Left lung (tissue), 14 donors: Measurements from ENCODE around the gene TMEM35B. TPM values are rescaled to one million over a fixed set of nuclear protein-coding genes. Genes with fewer than 3 reads are reported as not detected.

Experiments
- ATAC-seq: fragments of 200-7000 bp; cut with Tn5 transposase; one replicate; pipeline ENCODE4 v1.9.1; 2020; ENCODE audit warnings: moderate library complexity
- DNase-seq, 4 donors: peaks; one replicate each; pipeline ENCODE4 v3.0.0-alpha.2; 2013 to 2020
- H3K27ac ChIP-seq, 2 donors: fragments of 200-600 bp; sonication (generic) in 1 of 2; one replicate each; pipeline versions ENCODE4 v1.5.0 to v1.8.0; 2020 to 2021
- H3K27me3 ChIP-seq, 2 donors: fragments of 200-600 bp; sonication (generic) in 1 of 2; one replicate each; pipeline versions ENCODE4 v1.5.0 to v1.8.0; 2020 to 2021
- H3K36me3 ChIP-seq, 2 donors: fragments of 200-600 bp; sonication (generic) in 1 of 2; one replicate each; pipeline versions ENCODE4 v1.5.0 to v1.8.0; 2020 to 2021
- H3K4me1 ChIP-seq, 2 donors: fragments of 200-600 bp; one replicate each; pipeline ENCODE4 v1.8.0; 2021
- H3K4me3 ChIP-seq, 2 donors: fragments of 200-600 bp; sonication (generic) in 1 of 2; one replicate each; pipeline versions ENCODE4 v1.5.0 to v1.8.0; 2020 to 2021; ENCODE audit warnings: mild to moderate bottlenecking in 1 of 2
- H3K9me3 ChIP-seq, 2 donors: fragments of 200-600 bp; sonication (generic) in 1 of 2; one replicate each; pipeline versions ENCODE4 v1.5.0 to v1.8.0; 2020 to 2021
- intact Hi-C, 2 donors: fragments of 100-400 bp; cut with DNase I; formaldehyde crosslinking; loops; one replicate each; pipeline versions ENCODE4 v1.11.2 to v1.14.2; 2022
- long read RNA-seq, 12 donors: library from polyadenylated mRNA in 2 of 12; unstranded in 2 of 12; transcript quantifications; one replicate each; pipeline ENCODE4 v2.0.0 and lab custom pipeline, GENCODE V29; 2019 to 2026
- polyA plus RNA-seq, 6 donors: library from polyadenylated mRNA; unstranded; fragments of 120-200 nt; gene quantifications; one replicate each; pipeline ENCODE4 v1.2.1, GENCODE V29; 2013; ENCODE audit not compliant: insufficient read length in 6 of 6
- total RNA-seq, 2 donors: library from RNA; stranded (reverse); fragmentation: NEBNext Ultra II Directional; extraction: Animal tissue kit (Norgen Biotek cat#: 25700); gene quantifications; one replicate each; pipeline ENCODE4 v1.2.1, GENCODE V29; 2021
- TF ChIP-seq, protein P1 (sequence below), 2 donors: fragments of 200-600 bp; sonication (generic) in 1 of 2; IDR thresholded peaks; one replicate each; pipeline versions ENCODE4 v1.5.0 to v1.8.0; 2021; ENCODE audit warnings: antibody characterized with exemption in 2 of 2
- donor health status: DM: no; HTN: yes; CAD: no.
- donor health status: DM: no; HTN: no; CAD: no.

TMEM35B gene
- total RNA-seq (10 to 100 TPM; 35.2 to 43.1 TPM), polyA plus RNA-seq (10 to 100 TPM; 28.1 to 33.3 (median 29.5) TPM)
- long read RNA-seq, donor 1, transcript TMEM35B-201 (3 exons, 922 nt): major isoform, 48 of 83 reads
- long read RNA-seq, donor 1, partial matches to known transcripts: 35 of 83 reads
- long read RNA-seq, donor 1, other reads (novel, unspliced or antisense): 0 of 83 reads
- long read RNA-seq, donor 2, transcript TMEM35B-201 (3 exons, 922 nt): major isoform, 26 of 38 reads
- long read RNA-seq, donor 2, partial matches to known transcripts: 12 of 38 reads
- long read RNA-seq, donor 2, other reads (novel, unspliced or antisense): 0 of 38 reads
- long read RNA-seq, donor 3, transcript TMEM35B-201 (3 exons, 922 nt): major isoform, 35 of 46 reads
- long read RNA-seq, donor 3, partial matches to known transcripts: 11 of 46 reads
- long read RNA-seq, donor 3, other reads (novel, unspliced or antisense): 0 of 46 reads
- long read RNA-seq, donor 4, transcript TMEM35B-201 (3 exons, 922 nt): major isoform, 56 of 58 reads
- long read RNA-seq, donor 4, partial matches to known transcripts: 1 of 58 reads
- long read RNA-seq, donor 4, other reads (novel, unspliced or antisense): 1 of 58 reads
- long read RNA-seq, donor 5, transcript TMEM35B-201 (3 exons, 922 nt): major isoform, 44 of 69 reads
- long read RNA-seq, donor 5, partial matches to known transcripts: 25 of 69 reads
- long read RNA-seq, donor 5, other reads (novel, unspliced or antisense): 0 of 69 reads
- long read RNA-seq, donor 6, transcript TMEM35B-201 (3 exons, 922 nt): major isoform, 41 of 52 reads
- long read RNA-seq, donor 6, partial matches to known transcripts: 11 of 52 reads
- long read RNA-seq, donor 6, other reads (novel, unspliced or antisense): 0 of 52 reads
- long read RNA-seq, donor 7, transcript TMEM35B-201 (3 exons, 922 nt): major isoform, 62 of 84 reads
- long read RNA-seq, donor 7, partial matches to known transcripts: 22 of 84 reads
- long read RNA-seq, donor 7, other reads (novel, unspliced or antisense): 0 of 84 reads
- long read RNA-seq, donor 8, transcript TMEM35B-201 (3 exons, 922 nt): major isoform, 39 of 57 reads
- long read RNA-seq, donor 8, partial matches to known transcripts: 18 of 57 reads
- long read RNA-seq, donor 8, other reads (novel, unspliced or antisense): 0 of 57 reads
- long read RNA-seq, donor 9: 0 reads
- long read RNA-seq, donor 10, transcript TMEM35B-201 (3 exons, 922 nt): major isoform, 27 of 27 reads
- long read RNA-seq, donor 10, partial matches to known transcripts: 0 of 27 reads
- long read RNA-seq, donor 10, other reads (novel, unspliced or antisense): 0 of 27 reads
- long read RNA-seq, donor 11, transcript TMEM35B-201 (3 exons, 922 nt): major isoform, 9 of 14 reads
- long read RNA-seq, donor 11, partial matches to known transcripts: 5 of 14 reads
- long read RNA-seq, donor 11, other reads (novel, unspliced or antisense): 0 of 14 reads
- long read RNA-seq, donor 12, transcript TMEM35B-201 (3 exons, 922 nt): major isoform, 33 of 53 reads
- long read RNA-seq, donor 12, partial matches to known transcripts: 20 of 53 reads
- long read RNA-seq, donor 12, other reads (novel, unspliced or antisense): 0 of 53 reads

- H3K9me3 ChIP-seq: no peaks in the 10 kb centered on the region
- ATAC-seq (peak; percentile 95), DNase-seq (peak; percentile 57 to 95 (median 76))
- intact Hi-C loops: no loop called here
- TF ChIP-seq, protein P1, sequence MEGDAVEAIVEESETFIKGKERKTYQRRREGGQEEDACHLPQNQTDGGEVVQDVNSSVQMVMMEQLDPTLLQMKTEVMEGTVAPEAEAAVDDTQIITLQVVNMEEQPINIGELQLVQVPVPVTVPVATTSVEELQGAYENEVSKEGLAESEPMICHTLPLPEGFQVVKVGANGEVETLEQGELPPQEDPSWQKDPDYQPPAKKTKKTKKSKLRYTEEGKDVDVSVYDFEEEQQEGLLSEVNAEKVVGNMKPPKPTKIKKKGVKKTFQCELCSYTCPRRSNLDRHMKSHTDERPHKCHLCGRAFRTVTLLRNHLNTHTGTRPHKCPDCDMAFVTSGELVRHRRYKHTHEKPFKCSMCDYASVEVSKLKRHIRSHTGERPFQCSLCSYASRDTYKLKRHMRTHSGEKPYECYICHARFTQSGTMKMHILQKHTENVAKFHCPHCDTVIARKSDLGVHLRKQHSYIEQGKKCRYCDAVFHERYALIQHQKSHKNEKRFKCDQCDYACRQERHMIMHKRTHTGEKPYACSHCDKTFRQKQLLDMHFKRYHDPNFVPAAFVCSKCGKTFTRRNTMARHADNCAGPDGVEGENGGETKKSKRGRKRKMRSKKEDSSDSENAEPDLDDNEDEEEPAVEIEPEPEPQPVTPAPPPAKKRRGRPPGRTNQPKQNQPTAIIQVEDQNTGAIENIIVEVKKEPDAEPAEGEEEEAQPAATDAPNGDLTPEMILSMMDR (IDR thresholded peaks at IDR 0.05): no peak
- H3K27me3 ChIP-seq: no peaks in the 10 kb centered on the region
- peak within 1 kb of the TSS; percentile 92 to 93 for H3K27ac ChIP-seq
- H3K4me1 ChIP-seq: peaks cover 16 to 32% of the 10 kb centered on the region in 2 donors
- peak within 1 kb of the TSS; percentile 76 to 93 for H3K4me3 ChIP-seq
- peaks cover 0 to 16% of the 10 kb centered on the region in 2 donors for H3K36me3 ChIP-seq
These were observed at the start of gene TMEM35B for GRCh38 chr1:34984793-34985608. TSS of gene TMEM35B (minus strand) at chr1:34985347. CDS start at chr1:34985305, 42 bp downstream.

- H3K36me3 ChIP-seq: no peaks in the 10 kb centered on the region
- H3K4me1 ChIP-seq: peaks cover 12 to 22% of the 10 kb centered on the region in 2 donors
- no peaks in the 10 kb centered on the region for H3K27me3 ChIP-seq
- TF ChIP-seq, protein P1 (IDR thresholded peaks at IDR 0.05): no peak
- intact Hi-C loops: no loop called here
- no peak overlapping the region for H3K27ac ChIP-seq
- no peak for ATAC-seq
- peaks cover 0 to 15% of the 10 kb centered on the region in 2 donors for H3K9me3 ChIP-seq
- DNase-seq: no peak
- no peak overlapping the region for H3K4me3 ChIP-seq
These were observed 48.2 kb upstream of the TMEM35B start for GRCh38 chr1:35033346-35033745.

- TF ChIP-seq, protein P1 (IDR thresholded peaks at IDR 0.05): no peak
- Histone ChIP-seq H3K27ac (peak overlapping the region in 1 of 2 donors; percentile 89), H3K4me1 (peaks cover 12 to 22% of the 10 kb centered on the region in 2 donors), H3K9me3 (peaks cover 0 to 15% of the 10 kb centered on the region in 2 donors), H3K4me3 (peak overlapping the region; percentile 73 to 77), H3K36me3 (peaks cover 0 to 4% of the 10 kb centered on the region in 2 donors), H3K27me3 (no peaks in the 10 kb centered on the region)
- DNase-seq: no peak
- intact Hi-C loops: no loop called here
- no peak for ATAC-seq
These were observed 47.2 kb upstream of the TMEM35B start for GRCh38 chr1:35032384-35032739.
